NCI-H146 treated with DMSO at 0.1 percent for 48 hours (cell line): ENCODE measurements around the gene LPGAT1.
"Not testable (repeated sequence)": the region's sequence is repeated elsewhere in the genome, so short reads cannot be mapped to it uniquely, and the experiment has no call there.

Source experiments
- DNase-seq: peaks from one replicate; lab custom pipeline; 2025; ENCODE audit not compliant: unreplicated experiment; lab: John Stamatoyannopoulos, UW

Gene LPGAT1

DNA sequence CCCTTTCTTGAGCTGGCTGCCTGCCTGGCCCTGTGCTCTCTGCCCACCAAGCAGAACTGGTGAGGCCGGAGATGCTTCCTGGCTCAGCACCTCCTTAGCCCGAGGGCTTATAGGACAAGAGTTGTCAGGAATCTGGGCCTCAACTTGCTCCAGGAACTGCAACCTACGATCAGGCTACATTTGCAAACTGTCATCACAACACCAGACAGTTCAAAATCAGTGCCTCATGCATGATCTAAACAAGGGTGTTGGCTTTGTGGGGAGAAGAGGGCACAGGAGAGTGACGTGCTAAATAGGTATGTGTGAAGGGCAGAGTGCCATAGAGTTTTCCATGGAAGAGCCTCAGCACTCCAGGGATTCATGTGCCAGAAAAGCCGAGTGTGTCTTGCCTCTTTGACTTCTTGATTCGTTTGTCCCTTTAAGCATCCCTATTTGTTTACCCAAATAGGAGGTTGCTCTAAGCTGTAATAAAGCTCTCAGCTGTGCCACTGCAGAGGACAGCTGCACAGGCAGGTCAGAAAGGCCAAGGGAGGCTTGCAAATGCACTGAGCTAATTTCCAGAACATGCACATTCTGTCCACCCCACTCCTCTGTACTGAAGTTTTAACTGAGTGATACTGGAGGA lies 125.0 kb downstream of the LPGAT1 start:
- DNase-seq = no peak

DNA sequence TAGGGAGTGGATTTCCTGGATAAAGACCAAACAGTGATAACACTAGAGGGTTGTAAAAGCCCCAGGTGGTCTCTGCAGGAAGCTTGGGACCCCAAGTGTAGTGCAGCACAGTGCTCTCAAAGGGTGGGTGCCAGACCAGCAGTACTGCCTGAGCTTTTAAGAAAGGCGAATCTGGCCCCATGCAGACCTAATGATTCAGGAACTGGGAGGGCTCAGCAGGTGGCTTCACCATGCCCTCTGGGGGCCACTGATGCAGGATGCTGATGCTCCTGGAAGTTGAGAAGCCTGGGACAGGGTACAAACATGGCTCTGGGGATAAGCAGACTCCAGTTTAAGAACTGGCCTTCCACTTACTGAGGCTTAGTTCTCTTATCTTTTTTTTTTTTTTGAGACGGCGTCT lies 126.0 kb downstream of the LPGAT1 start:
- no peak for DNase-seq

DNA sequence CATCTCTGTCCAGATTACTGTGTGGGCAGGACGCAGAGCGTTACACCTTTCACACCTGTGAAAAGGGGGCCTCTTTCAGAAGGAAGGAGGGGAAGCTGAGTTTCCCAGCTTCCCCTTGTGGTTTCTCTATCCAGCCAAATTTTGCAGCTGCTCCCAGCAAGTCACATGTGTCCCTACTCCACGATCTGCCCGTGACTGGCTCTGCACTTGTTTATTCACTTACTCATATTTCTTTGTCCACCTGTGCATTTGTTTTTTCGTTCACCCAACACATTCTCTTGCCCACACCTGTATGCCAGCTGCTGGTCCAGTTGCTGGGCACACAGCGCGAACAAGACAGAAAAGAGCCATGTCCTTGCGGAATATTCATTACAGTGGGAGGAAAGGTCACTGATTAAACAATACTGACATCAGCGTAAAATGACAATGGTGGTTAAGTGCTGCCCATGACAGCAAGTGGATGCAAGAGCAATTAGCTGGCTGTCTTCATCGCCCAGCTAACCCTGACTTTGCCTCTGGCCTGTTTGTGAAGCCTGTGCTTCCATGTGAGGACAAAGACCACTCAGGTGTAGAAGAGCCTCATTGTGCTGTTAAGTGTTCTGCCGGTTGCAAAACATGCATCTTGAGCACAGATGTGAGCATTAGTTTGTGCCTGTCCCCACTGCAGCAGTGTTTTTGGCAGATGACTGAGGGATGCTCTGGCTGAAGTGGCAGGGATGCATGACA lies 126.6 kb downstream of the LPGAT1 start:
- DNase-seq = peak; percentile 66

DNA sequence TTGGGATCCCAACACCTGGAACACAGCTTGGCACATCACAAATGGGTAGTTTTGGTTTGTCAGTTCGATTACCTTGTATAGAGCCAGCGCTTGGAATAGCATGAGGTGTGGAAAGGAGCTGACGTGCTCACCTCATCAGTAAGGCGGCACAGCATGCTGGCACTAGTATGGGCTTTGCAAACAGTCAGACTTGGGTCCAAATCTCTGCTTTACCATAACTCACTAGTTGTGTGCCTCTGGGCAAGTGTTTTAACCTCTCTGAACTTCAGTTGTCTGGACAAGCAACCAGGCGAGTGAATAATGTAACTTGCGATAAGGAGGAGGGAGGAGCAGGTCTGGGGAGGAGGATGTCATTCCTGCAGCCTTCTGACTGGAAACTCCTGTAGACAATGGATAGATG lies 128.8 kb downstream of the LPGAT1 start:
- no peak for DNase-seq

DNA sequence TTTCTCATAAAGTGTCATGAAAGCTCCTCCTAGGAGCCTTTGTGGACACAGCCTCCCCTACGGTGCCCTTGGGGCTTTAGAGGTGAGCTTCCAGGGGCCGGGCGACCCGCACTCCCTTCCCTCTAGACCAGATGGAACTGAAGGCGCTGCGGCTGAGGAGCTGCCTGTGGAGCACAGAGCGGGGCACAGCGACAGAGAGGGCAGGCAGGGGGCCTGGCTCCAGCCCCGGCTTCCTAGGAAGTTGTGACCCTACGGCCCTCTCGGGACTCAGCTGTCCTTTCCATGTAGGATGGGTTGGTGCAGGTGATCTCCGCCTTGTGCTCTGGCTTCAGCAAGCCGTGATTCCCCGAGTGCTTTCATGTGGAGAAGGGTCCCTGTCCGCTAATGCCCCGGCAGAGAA lies 131.5 kb downstream of the LPGAT1 start:
- no peak for DNase-seq

DNA sequence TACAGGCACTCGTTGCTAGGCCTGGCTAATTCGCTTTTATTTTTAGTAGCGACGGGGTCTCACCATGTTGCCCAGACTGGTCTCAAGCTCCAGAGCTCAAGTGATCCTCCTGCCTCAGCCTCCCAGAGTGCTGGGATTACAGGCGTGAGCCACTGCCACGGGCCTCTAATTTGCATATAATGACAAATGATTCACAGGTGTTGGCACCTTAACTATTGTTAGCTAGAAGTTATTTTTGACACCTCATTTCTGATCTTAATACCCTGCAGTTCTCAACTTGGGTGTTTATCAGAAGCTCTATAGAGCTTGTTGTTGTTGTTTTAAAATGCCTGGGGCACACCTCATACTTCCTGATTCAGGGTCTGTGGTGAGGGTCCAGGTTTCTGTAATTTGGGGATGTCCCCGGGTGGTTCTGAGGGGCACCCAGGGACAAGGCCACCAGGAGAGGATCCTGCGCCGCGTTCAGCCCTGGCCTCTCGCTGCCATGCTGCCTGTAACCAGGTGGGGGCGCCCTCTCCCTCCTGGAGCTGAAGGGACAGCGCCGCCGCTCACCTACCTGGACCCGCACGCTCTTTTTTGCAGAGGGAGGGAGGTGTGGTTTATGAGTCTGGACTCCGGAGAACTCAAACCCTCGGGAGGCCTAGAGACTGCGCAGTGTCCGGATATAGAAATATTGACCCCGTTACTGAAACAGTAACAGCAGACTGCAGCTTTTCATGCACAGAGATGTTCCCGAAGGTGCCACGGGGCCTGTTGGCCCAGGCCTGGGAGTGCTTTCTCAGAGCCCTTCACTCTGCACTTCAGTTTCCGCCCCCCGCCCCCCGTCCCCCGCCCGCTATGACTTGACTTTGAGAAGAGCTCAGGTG lies 132.2 kb downstream of the LPGAT1 start:
- peak; percentile 40 for DNase-seq

DNA sequence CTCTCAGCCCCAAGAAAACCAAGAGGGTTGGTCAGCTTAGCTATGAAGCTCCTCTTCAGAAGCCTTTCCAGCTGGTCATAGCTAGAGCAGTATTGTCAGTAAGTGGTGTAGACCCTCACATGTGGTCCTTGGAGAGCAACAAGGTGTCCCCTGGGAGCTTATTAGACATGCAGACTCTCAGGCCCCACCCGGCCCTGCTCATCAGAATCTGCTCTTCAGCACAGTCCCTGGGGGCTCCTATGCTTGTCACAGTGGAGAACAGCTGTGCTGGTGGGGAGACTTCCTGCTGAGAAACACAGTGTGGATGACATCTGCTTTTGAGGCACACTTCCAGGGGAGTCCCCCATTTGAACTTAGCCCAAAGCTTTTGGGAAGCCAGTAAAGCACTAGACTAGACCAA lies 133.2 kb downstream of the LPGAT1 start:
- no peak for DNase-seq

DNA sequence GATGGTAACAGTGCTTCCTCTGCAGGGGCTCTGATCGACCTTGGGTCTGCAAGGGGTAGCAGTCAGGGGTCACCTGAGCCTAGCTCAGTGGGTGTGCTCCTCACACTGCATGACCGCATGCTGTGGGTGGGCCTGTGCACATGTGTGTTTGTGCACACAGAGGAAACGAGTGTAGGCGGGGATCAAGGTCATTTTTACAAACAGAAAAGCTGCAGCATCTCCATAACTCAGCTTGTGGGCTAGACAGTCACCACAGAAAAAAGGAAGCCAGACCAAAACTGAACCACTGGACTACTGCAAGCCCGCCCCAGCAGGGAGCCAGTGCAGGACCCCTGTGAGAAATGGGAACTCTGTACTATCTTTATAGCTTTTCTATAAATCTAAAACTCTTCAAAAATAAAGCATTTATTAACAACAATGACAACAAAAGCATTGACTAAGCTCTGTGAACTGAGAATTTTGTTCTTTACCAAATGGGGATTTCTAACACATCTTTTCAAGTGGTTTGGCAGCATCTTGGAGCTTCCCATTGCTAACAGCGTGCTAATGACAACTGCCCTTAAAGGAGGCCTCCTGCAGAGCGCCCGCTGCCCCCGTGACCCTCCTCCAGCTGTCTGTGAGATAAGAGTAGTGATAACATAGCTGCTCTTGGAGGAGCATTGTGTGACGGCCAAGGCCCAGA lies 135.3 kb downstream of the LPGAT1 start:
- no peak for DNase-seq

DNA sequence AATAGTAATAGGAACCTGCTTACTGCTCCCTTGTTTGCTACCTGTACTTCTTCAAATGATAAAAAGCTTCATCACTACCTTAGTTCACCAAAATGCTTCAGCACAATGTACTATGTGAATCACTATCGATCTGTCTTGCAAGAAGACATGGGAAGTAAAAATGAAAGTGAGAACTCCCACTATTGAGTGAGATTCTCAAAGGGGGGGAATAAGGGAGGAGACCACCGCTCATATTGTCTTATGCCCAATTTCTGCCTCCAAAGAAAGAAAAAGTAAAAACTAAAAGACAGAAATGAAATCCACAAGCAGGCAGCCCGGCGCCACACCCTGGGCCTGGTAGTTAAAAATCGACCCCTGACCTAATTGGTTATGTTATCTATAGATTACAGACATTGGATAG lies 136.7 kb downstream of the LPGAT1 start:
- not testable (repeated sequence) for DNase-seq
